GM19324 (cell line): ENCODE measurements around the gene DSCAM.
"Not testable (repeated sequence)": the region's sequence is repeated elsewhere in the genome, so short reads cannot be mapped to it uniquely, and the experiment has no call there.

Experiments used
- ATAC-seq: cut with Tn5 transposase; IDR thresholded peaks from one replicate; pipeline ENCODE4 v1.9.1; 2021; ENCODE audit warnings: mild to moderate bottlenecking, moderate library complexity; ENCODE audit not compliant: unreplicated experiment, low FRiP score

Gene DSCAM

DNA sequence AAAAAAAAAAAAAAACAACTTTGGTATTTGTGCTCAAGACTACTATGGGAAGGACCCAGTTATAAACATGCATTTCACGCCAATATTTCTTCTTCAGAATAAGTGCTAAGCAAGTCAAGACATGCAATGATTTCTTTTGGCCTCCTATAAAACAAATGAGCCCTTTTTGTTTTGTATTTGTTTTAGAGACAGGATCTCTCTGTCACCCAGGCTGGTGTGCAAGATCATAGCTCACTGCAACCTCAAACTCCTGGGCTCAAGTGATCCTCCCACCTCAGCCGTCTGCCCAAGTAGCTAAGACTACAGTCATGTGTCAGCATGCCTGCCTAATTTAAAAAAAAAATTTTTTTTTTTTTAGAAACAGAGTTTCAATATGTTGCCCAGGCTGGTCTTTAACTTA is 631.0 kb downstream of the DSCAM start:
- ATAC-seq, result no peak

GRCh38 chr21:40210251-40210650 is 636.7 kb downstream of the DSCAM start:
- no peak for ATAC-seq

GRCh38 chr21:40208948-40209345 is 638.0 kb downstream of the DSCAM start:
- no peak for ATAC-seq

- ATAC-seq, result no peak
These were observed 638.6 kb downstream of the DSCAM start for GRCh38 chr21:40208206-40208947.

GRCh38 chr21:40200946-40201345 is 646.0 kb downstream of the DSCAM start:
- no peak for ATAC-seq

GRCh38 chr21:40200126-40200525 is 646.8 kb downstream of the DSCAM start:
- ATAC-seq, result no peak

- ATAC-seq, result no peak
These were observed 652.6 kb downstream of the DSCAM start for GRCh38 chr21:40194185-40194980.

DNA sequence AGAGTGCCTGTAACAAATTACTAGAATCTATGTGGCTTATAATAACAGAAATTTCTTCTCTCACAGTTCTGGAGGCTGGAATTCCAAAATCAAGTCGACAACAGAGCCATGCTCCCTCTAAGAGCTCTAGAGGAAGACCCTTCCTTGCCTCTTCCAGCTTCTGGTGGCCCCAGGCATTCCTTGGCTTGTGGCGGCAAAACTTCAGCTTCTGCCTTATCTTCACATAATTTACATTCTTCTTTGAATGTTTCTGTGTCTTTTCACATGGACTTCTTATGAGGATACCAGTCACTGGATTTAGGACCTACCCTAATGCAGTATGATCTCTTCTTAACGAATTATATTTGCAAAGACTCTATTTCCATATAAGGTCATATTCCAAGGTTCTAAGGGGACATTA is 655.3 kb downstream of the DSCAM start:
- no peak for ATAC-seq

DNA sequence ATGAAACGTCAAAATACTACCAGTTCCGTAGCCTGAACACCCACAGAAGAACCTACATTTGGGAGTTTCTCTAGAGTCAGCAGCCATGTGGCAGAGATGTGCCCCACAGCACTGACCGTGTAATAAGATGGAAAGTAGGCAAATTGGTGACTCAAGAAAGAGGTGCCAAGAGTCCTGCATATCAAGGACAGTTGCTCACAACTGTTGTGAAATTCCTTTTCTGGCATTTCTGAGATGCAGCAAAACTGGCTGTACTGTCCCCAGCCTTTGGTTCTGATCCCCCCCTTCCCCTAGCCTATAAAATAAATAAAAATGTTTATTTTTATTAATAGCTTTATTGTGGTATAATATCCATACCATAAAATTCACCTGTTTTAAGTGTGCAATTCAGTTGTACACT is 655.8 kb downstream of the DSCAM start:
- ATAC-seq, result no peak

- no peak for ATAC-seq
These were observed 658.9 kb downstream of the DSCAM start for GRCh38 chr21:40187946-40188654.

DNA sequence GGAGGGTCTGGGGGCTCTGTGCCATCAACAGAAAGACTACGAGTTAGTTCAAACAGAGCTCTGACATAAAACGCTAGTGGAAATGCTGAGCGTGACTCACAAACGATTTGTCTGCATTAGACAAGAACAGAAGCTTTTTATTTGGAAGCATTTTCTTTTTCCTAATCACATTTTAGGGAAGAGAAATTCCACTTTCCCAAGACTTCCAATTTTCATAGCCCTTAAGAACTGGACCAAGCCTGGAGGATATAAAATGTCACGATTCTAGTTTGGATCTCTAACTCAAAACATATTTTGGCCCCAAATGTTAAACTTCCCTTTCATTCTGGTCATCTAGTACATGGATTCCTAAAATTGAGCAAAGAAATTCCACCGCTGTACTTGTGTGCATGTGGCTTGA is 659.7 kb downstream of the DSCAM start:
- no peak for ATAC-seq

DNA sequence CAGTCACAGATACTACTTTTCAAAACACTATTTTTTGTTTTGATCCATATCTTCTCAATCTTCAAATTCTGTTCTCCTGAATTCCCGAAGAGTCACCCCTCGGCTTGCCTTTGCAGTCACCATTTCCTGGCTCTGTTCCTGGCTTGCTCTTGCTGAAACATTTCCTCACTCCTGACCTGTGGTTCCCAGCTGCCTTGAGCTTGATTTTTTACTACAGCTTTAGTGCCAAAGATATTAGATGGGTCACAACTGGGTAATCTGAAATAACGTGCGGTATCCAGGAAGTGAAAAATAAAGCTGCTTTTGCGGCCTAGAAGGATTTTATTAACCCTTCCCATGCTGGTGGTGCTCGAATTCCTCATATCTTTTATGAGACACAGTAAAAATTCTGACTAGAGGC is 660.9 kb downstream of the DSCAM start:
- no peak for ATAC-seq

DNA sequence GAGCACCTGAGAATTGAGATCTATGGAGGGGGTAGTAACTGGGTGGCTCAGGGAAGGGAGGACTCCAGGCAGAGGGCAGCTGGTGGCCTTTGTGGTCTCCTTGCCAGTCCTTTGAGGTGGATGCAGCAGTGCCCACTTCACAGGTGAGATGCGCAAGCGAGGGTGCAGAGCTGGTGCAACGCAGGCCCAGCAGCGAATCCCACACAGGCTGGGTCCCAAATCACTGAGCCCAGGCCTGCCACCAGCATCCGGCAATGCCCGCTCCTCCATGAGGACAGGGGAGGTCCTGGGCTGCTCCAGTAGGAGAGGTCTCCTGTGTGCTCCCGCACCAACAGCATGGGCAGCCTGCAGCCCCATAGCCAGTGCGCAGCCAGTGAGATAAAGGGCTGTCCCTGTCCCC is 661.8 kb downstream of the DSCAM start:
- no peak for ATAC-seq

DNA sequence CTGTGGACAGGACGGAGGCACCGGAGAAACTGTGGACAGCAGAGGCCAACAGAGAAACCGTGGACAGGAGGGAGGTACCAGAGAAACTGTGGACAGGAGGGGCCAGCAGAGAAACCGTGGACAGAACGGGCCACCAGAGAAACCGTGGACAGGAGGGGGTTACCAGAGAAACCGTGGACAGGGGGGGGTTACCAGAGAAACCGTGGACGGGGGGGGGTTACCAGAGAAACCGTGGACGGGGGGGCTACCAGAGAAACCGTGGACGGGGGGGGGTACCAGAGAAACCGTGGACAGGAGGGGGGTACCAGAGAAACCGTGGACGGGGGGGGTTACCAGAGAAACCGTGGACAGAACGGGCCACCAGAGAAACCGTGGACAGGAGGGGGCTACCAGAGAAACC is 664.5 kb downstream of the DSCAM start:
- ATAC-seq, result not testable (repeated sequence)

DNA sequence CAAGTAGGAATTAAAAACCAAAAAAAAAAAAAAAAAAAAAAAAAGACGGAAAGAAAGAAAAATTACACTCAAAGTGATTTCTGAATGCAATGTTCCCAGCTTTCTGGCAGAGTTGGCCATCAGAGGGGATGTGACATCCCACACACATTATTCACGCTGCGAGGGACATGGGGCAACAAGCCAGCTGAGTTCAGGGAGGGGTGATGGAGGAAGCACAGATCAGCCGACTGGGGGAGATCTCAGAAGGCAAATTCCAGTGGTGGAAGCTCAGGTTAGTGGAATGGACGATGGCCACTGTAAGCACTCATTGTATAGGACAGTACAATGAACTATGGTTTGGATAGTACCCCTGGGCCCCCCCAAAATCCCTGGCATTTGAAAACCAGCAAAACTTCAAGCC is 667.8 kb downstream of the DSCAM start:
- no peak for ATAC-seq

DNA sequence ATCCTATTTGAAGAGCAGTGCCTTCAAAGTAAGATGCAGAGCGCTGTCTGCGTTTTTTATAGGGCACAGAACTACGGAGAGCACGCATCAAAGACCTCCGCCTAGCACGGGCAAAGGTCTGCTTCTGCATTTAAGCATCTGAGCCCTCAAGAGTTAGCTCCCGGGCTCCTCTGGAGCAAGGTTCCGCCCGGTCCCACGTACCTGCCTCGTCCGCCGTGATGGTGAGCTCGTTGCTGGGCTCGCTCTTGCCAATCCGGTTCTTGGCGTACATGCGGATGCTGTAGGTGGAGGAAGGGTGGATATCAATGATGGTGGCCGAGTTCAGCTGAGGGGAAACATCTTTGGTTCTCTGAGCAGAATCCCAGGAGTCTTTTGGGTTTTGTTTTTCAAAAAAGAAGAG is 668.2 kb downstream of the DSCAM start:
- no peak for ATAC-seq

GRCh38 chr21:40177979-40178378 is 669.0 kb downstream of the DSCAM start:
- ATAC-seq, result no peak

DNA sequence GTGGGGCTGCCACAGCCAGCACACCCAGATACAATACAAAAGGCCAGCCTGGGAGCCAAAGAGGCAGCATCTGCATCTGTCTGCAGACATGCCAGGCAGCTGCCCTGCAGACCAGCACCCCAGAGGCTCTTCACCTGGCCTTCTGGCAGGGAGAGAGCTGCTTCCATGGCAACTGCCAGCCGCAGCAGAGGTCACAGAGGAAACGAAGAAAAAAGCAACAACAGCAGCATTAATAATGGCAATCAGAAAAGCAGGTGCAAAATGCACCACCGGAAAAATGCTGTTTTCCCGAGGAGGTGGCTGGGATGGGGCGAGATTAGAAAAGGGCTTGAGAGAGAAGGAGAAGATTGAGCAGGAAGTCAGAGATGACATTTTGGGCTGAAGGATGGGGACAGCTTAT is 670.2 kb downstream of the DSCAM start:
- no peak for ATAC-seq

DNA sequence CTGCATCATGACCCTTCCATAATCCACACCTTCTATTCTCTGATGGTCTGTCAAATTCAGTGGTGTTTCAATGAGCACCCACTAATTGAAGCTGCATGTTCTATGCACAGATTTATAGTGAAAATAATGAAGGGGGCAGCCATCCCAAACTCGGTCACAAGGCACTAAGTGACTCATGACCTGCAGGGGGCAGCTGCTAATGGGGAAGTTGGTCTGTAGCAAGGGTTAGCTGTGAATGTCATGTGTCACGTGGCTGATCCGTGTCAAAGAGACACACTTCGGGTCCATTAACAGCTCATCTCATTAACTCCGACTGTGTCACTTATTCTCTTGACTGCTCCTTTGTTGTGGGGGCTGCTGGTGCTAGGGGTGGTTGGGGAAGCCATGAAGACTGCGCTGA is 673.1 kb downstream of the DSCAM start:
- no peak for ATAC-seq

DNA sequence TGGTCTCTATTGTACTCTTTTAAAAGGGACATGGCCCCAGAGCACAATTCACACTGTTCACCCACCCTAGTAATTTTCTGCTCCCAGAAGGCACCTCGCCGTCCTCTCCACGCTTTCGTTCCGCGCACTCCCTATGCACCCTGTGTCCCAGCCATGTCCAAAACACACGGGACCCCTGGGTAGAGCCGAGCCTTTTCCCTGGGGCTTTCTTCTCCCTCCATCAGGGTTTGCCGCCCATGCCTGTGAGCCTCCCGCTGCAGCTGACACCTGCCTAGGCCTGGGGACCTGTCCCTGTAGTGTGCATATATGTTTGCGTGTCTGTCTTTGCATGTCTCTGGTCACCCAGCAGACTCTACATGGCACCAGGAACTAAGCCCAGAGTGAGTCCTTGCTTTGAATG is 677.0 kb downstream of the DSCAM start:
- ATAC-seq, result no peak

- no peak for ATAC-seq
These were observed 680.6 kb downstream of the DSCAM start for GRCh38 chr21:40166291-40166843.
